Osteocyte (in vitro differentiated cells): Measurements from ENCODE around the gene RRP1. TPM values are rescaled to one million over a fixed set of nuclear protein-coding genes. Genes with fewer than 3 reads are reported as not detected.
A peak's percentile ranks its signal among the peaks of the same experiment; 100 is the strongest.

Source experiments
- DNase-seq: peaks from one replicate; pipeline ENCODE4 v3.0.0; 2021; ENCODE audit warnings: mixed read lengths; ENCODE audit not compliant: unreplicated experiment; ENCODE audit errors: extremely low spot score
- H3K27ac Mint-ChIP-seq: one replicate; pipeline ENCODE4 v1.8.0; 2021; ENCODE audit warnings: mild to moderate bottlenecking, mixed read lengths; ENCODE audit not compliant: unreplicated experiment
- H3K27me3 Mint-ChIP-seq: one replicate; pipeline ENCODE4 v1.8.0; 2021; ENCODE audit warnings: mixed read lengths; ENCODE audit not compliant: unreplicated experiment
- H3K36me3 Mint-ChIP-seq: one replicate; pipeline ENCODE4 v1.8.0; 2021; ENCODE audit warnings: mixed read lengths; ENCODE audit not compliant: unreplicated experiment
- H3K4me1 Mint-ChIP-seq: one replicate; pipeline ENCODE4 v1.8.0; 2021; ENCODE audit warnings: mixed read lengths; ENCODE audit not compliant: unreplicated experiment
- H3K4me3 Mint-ChIP-seq: one replicate; pipeline ENCODE4 v1.8.0; 2021; ENCODE audit warnings: mild to moderate bottlenecking, moderate library complexity, mixed read lengths; ENCODE audit not compliant: unreplicated experiment
- H3K9me3 Mint-ChIP-seq: one replicate; pipeline ENCODE4 v1.8.0; 2021; ENCODE audit warnings: mixed read lengths; ENCODE audit not compliant: unreplicated experiment
- CTCF ChIP-seq: fragments of 200-600 bp; sonication (generic); IDR thresholded peaks from 2 replicates; pipeline ENCODE4 v1.5.0; 2021; ENCODE audit warnings: antibody characterized with exemption, mild to moderate bottlenecking, moderate library complexity
- long read RNA-seq: library from polyadenylated mRNA; unstranded; transcript quantifications from one replicate; pipeline ENCODE4 v2.0.0, GENCODE V29; 2021
- total RNA-seq: library from RNA; stranded (reverse); gene quantifications from 2 replicates; pipeline ENCODE4 v1.2.1, GENCODE V29; 2021

RRP1 gene, protein sequence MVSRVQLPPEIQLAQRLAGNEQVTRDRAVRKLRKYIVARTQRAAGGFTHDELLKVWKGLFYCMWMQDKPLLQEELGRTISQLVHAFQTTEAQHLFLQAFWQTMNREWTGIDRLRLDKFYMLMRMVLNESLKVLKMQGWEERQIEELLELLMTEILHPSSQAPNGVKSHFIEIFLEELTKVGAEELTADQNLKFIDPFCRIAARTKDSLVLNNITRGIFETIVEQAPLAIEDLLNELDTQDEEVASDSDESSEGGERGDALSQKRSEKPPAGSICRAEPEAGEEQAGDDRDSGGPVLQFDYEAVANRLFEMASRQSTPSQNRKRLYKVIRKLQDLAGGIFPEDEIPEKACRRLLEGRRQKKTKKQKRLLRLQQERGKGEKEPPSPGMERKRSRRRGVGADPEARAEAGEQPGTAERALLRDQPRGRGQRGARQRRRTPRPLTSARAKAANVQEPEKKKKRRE
- total RNA-seq = 22.8 and 26.7 TPM in 2 replicates
- long read RNA-seq, transcript RRP1-207 (13 exons, 3,022 nt) = major isoform, 21 of 27 reads
- long read RNA-seq, partial matches to known transcripts = 1 of 27 reads
- long read RNA-seq, other reads (novel, unspliced or antisense) = 5 of 27 reads

- Mint-ChIP-seq H3K4me1 (peaks cover 18% of the 10 kb centered on the region), H3K27ac (peak within 1 kb of the TSS; percentile 88), H3K4me3 (peak within 1 kb of the TSS; percentile 88), H3K9me3 (no peaks in the 10 kb centered on the region), H3K27me3 (no peaks in the 10 kb centered on the region), H3K36me3 (peaks cover 18% of the 10 kb centered on the region)
- TF ChIP-seq CTCF = peak; percentile 96
- peak; percentile 99 for DNase-seq
These were observed at the start of gene RRP1 for GRCh38 chr21:43789276-43790009. TSS of gene RRP1 (plus strand) at chr21:43789577. CDS start at chr21:43789630, 53 bp downstream.

DNA sequence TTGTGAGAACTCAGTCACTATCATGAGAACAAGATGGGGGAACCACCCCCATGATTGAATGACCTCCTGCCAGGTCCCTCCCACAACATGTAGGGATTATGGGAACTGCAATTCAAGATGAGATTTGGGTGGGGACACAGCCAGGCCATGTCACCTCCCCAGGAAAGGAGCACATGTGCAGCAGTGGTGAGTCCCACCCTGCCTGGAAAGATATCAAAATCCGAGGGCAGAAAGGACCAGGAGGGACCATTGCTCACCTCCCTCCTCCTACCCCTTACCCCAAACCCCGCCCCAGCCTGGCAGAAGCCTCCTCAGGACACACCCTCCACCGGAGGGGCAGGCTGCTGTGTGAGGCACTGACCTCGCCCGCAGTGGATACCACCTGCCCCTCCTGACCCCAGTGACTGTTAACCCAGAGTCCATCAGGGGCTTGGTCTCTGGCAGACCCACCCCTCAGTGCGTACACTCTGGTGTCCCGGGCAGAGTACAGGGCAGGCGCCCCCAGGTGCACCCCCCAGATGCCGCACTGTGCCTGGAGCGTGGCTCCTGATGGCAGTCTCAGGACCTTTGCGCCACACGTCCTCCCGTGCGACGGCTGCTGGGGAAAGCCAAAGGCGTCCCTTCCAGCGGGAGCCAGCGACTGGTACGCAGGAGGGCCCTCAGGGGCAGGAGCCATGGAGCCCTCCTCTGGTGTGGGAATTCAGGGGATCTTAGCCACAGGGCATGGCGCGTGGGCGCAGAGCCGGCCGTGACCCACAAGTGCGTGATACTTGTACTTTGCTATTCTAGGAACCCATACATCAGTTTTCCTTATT is 49.5 kb upstream of the RRP1 start:
- TF ChIP-seq CTCF = no peak
- Mint-ChIP-seq H3K4me1 (peaks cover 8% of the 10 kb centered on the region), H3K9me3 (no peaks in the 10 kb centered on the region), H3K36me3 (peaks cover 9% of the 10 kb centered on the region), H3K27ac (no peak overlapping the region), H3K27me3 (no peaks in the 10 kb centered on the region), H3K4me3 (no peak overlapping the region)
- DNase-seq = no peak

- DNase-seq = no peak
- Mint-ChIP-seq H3K9me3 (no peaks in the 10 kb centered on the region), H3K36me3 (peaks cover 13% of the 10 kb centered on the region), H3K27me3 (no peaks in the 10 kb centered on the region), H3K4me3 (no peak overlapping the region), H3K27ac (peak overlapping the region; percentile 39), H3K4me1 (peaks cover 6% of the 10 kb centered on the region)
- no peak for TF ChIP-seq CTCF
These were observed 48.8 kb upstream of the RRP1 start for GRCh38 chr21:43740497-43741156.

- no peak for TF ChIP-seq CTCF
- H3K27ac Mint-ChIP-seq = no peak overlapping the region
- H3K9me3 Mint-ChIP-seq = no peaks in the 10 kb centered on the region
- H3K4me3 Mint-ChIP-seq = no peak overlapping the region
- no peaks in the 10 kb centered on the region for H3K27me3 Mint-ChIP-seq
- H3K36me3 Mint-ChIP-seq = peaks cover 11% of the 10 kb centered on the region
- DNase-seq = no peak
- H3K4me1 Mint-ChIP-seq = peaks cover 6% of the 10 kb centered on the region
These were observed 47.8 kb upstream of the RRP1 start for GRCh38 chr21:43741423-43742096.
